GDM1 (cell line): Measurements from ENCODE around the gene ANXA11.
"Not testable (repeated sequence)": the region's sequence is repeated elsewhere in the genome, so short reads cannot be mapped to it uniquely, and the experiment has no call there.

Source experiments
- DNase-seq: peaks from one replicate; lab custom pipeline; 2025; lab: John Stamatoyannopoulos, UW

The ANXA11 gene

DNA sequence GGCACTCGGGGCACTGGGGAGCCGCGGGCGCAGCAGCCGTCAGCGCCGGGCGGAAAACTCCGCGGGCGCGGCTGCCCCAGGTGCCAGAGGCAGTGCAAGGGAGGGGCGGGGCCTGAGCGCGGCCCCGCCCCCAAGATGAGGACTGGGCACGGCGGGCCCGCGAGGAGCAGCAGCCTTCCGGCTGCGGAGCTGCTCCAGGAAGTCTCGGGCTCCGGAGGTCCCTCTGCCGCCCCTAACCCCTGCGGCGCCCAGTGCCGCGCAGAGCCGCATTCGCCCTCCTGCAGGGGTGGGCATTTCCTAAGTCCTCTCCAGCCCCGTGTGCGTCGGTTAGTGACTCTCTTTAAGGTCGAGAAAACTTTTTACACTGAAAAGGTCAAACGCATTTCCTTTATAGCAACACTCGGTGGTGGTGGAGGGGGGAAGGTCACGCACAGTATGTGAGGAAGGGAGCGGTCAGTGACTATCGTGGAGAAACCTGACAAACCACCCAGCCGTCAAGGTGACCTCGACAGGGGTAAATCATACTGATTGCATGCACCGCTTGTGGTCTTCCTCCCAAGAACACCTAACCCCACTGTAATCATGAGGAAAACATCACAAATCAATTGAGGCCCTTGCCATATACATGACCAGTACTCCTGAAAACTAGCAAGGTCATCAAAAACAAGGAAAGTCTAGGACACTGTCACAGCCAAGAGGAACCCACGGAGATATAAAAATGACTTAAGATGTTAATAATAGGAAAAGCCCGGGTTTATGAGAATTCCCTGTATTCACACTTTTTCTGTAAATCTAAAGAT, at the start of gene ANXA11:
ANXA11 (minus strand) TSS at position 61 of the 800 bp plus-strand sequence. CDS start 32,676 bp downstream, outside the sequence.
- DNase-seq, result peak; percentile 77

DNA sequence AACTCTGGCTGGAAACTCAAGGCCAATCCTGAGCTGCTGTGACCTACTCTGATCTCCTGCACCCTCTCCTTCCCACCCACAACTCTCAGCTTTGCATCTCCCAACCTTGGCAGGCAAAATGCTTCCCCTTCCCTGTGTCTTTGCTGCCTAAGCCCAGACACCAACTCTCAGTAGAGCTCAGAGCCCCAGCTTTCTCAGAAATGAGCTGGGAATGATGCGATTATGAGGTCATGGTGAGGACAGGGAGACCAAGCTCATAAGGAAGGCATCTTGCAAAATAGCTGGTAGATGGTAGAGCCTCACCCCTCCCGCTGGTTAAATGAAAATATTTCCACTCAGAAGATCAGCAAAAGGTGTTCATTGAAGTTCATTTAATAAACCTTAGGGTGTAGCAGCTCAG, 49.4 kb upstream of the ANXA11 start:
- DNase-seq, result not testable (repeated sequence)

DNA sequence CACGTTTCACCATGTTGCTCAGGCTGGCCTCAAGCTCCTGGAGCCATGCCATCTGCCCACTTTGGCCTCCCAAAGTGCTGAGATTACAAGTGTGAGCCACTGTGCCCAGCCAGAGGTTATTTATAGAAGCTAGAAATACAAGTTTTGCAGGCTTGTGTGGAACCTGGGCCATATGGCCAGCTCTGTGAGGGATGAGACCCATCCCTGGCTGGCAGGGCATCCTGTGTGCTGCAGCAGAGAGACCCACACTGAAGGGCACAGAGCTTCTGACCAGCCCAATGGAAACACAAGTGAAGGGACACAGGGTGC, 48.6 kb upstream of the ANXA11 start:
- not testable (repeated sequence) for DNase-seq

DNA sequence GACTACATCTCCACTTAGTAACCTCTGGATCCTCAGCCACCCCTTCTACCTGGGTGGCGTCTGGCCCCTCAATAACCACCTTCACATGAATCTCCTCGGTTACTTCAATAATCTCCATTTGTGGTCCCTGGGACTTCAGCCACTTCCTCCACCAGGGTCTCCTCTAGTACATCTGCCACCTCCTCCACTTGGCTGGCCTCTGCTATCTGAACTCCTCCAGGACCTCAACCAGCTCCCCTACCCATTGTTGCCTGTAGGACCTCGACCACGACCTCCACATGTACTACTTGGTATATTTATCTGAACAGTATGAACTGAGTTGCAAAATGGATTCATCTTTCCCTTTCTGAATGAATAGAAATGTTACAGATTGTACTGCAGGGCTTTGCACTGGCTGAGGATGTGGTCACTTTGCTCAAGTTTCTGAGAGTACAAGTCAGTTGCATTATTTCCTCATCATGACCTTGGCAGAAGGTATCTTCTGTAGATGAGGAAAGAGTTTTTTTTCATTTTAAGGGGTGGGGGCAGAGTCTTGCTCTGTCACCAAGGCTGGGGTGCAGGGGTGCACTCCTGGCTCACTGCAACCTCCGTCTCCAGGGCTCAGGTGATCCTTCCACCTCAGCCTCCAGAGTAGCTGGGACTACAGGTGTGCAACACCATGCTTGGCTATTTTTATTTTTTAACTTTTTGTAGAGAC, 48.1 kb upstream of the ANXA11 start:
- no peak for DNase-seq

- no peak for DNase-seq
These were observed 47.1 kb upstream of the ANXA11 start for GRCh38 chr10:80252296-80252887.

DNA sequence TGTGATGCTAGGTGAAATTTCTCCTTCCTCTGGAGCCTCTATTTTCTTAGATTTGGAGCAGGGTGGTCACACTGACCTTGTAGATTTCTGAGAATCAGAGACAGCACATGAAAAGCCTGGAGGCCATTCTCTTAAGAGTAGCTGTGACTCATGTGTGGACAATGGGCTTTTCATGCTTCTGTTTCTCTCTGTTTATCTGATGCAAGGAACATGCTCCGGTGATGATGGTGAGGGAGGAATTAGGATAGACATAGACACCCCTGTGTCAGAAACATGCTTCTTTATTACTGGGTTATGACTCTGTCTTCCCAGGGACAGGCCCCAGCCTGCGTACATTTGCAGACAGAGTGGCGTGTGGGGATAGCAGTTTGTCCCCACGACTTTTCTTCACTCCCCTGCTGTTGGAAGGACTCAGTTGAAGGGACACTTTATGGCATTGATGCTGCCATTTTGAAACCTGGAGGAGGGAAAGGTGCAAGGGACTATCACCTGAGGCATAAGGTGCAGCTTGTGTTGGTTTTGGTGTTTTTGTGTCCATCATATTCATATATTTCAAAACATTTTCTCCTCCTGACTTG, 46.5 kb upstream of the ANXA11 start:
- not testable (repeated sequence) for DNase-seq

GRCh38 chr10:80250399-80250798, 45.1 kb upstream of the ANXA11 start:
- not testable (repeated sequence) for DNase-seq

DNA sequence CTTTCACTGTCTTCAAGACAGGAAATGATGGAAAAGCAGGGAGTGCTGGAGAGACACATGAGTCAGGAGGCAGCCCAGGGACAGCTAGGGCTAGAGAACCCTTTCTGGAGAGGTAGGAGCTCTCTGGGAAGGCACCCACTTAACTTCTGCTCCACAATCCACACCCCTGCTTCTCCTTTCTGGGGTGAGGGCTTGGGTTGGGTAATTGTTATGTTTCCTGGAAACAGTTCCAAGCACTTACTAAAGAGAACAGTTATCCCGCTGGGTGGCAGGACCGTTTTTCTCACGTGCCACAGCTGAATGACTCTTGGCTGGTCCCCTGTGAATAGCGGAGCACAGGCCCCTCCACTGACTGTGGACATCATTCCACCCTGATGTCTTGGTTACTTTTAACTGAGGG, 44.6 kb upstream of the ANXA11 start:
- not testable (repeated sequence) for DNase-seq

- DNase-seq, result not testable (repeated sequence)
These were observed 42.3 kb upstream of the ANXA11 start for GRCh38 chr10:80247611-80248010.

DNA sequence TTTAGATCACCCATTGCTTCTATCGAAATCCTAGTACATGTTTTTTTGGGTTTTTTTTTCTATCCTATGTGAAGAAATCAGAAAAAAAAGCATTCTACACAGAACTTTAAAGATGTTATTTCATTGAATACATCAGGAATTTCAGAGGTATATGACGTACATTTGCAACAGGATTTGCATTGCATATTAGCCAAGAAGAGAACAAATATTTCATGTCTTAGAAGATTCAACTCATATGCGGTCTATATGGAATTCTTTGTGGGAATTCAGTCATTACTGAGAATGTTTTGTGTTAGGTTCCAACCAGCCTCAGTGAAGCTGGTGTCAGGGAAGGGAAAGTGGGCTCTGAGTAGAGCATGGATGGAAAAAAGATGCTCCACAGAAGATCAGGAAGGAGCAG, 39.0 kb upstream of the ANXA11 start:
- not testable (repeated sequence) for DNase-seq

DNA sequence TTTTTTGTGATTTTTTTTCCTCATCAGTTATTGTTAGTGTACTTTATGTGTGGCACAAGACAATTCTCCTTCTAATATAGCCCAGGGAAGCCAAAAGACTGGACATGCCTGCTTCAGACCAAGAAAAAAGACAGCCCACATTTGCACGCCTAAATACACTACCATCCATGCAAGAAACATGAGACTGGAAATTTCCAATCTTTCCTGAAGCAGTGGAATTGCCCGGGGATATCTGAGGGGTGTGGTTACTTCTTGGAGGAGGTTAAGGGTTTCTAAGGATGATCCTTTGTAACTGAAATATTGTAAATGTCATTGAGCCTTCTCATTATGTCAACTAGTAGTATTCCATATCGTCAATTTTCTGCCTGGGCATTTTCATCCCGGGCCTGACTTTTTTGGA, 37.0 kb upstream of the ANXA11 start:
- not testable (repeated sequence) for DNase-seq

- DNase-seq, result not testable (repeated sequence)
These were observed 31.1 kb upstream of the ANXA11 start for GRCh38 chr10:80236457-80236856.

DNA sequence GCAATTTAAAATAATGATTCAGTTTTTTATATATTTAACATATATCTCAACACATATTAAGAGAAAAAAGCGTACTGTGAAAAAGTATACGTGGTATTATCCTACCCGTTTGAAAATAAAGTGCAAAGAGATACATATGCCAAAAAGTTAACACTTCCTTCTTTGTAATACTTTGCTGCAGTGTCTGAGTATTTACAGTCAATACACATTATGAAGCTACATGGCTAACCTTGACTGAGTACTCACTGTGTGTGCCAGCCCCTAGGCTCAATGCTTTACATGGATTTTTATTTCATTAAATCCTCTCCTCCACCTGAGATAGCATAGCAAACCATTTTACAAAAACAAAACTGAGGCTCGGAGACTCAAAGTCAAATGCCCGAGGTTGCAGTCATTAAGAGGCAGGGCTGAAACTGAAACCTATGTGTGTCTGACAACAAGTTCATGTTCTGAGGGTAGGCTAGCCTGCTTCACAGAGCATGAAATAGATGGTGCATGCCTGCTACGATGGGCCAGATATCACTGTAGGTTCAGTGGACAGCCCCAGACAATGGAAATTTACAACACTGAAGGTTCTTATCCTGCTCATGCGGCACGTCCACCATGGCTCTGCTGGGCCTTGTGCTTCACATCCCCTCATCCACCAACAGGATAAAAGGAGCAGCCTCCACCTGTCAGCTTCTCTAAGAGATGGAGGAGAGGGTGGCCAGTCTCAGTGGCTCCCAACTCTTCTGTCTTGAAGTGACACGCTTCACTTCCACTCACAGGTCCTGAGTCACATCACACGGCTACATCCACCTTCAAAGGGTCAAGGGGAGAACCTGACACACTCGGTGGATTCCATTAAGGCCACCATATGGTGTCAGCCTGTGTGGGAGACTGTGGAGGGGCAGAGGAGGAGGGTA, 29.2 kb upstream of the ANXA11 start:
- DNase-seq, result not testable (repeated sequence)

- not testable (repeated sequence) for DNase-seq
These were observed 28.5 kb upstream of the ANXA11 start for GRCh38 chr10:80233871-80234270.

- DNase-seq, result not testable (repeated sequence)
These were observed 21.4 kb upstream of the ANXA11 start for GRCh38 chr10:80226723-80227122.

GRCh38 chr10:80223031-80223419, 17.7 kb upstream of the ANXA11 start:
- not testable (repeated sequence) for DNase-seq

DNA sequence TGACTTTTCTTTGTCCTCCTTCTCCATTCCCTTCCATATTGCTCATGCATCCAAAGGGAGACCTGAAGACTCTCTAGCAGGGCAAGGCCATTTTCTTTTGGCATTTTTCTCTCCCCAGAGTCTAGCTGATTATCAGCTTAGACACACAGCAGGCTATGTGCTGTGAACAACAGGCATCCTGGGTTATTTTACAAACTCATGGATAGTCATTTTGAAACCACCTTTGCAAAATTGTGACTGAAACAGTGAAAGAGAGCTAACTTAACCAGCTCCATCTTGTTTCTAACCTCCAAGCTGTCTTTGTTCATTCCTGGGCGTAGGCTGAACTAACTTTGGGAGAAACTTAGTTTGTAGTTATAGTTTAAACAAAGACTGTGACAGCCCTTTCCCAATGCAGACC, 13.5 kb upstream of the ANXA11 start:
- DNase-seq, result not testable (repeated sequence)

- DNase-seq, result not testable (repeated sequence)
These were observed 9.1 kb upstream of the ANXA11 start for GRCh38 chr10:80214368-80214982.

DNA sequence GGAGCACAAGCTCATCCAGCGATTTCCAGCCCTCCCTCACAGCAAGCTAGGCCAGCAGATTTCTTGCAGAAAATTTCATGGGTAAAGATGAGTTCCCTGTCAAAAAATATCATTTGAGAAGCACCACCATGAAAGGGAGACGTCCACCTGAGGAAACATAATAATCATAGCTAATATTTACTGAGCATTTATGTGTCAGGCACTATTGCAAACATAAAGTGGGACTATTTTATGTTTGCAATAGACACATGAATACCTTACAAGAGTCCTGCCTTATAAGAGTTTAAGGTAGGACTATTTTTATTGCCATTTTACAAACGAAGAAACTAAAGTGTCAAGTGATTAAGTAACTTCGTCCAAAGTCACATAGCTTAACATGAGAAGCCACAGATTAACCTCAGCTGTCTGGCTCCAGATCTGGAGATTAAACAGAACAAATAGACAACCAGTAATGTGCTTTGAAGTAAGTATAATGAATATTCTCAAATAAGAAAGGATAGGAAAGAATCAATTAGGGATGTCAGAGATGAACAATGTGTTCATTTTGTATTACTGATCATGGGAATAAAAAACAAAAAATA, 7.3 kb upstream of the ANXA11 start:
- not testable (repeated sequence) for DNase-seq

DNA sequence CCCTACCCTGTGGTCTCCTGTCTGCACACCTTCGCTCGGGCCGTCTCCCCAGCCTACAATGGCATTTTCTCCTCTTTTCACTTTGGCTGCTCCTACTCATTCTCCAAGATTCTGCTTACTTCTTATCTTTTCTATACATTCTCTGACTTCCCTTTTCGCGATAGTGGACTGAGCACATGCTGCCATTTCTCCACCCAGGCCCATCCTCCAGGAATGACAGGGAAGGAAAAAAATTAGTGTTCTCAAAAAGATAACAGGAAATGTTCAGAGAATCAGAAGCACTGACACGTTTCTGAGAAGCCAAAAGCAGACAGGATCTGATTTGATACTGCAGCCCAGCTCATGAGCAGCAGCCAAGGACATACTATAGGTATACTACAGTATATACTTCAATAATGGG, 6.4 kb upstream of the ANXA11 start:
- DNase-seq, result no peak

- no peak for DNase-seq
These were observed 4.9 kb upstream of the ANXA11 start for GRCh38 chr10:80210259-80210658.
